Measurements from ENCODE around the gene AKAP13.

AKAP13 gene

DNA sequence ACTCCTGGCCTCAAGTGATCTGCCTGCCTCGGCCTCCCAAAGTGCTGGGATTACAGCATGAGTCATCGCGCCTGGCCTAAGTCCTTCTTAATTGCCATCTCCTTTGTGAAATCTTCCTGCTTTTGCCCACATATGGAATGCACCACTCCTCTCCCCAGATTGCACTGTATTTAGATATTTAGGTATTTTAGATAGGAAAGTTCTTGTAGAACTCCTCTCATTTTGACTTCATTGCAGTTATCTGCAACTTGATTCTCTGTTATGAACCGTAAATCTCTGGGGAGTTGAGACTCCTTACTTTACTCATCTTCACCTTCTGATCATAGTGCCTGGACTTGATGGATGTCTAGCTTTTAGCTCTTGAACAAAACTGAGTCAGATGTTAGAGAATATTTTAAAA, 150.7 kb downstream of the AKAP13 start:
- TF ChIP-seq ZFX (IDR thresholded peaks at IDR 0.05; ENCODE audit: borderline replicate concordance) = no peak
- TF ChIP-seq, protein P1, sequence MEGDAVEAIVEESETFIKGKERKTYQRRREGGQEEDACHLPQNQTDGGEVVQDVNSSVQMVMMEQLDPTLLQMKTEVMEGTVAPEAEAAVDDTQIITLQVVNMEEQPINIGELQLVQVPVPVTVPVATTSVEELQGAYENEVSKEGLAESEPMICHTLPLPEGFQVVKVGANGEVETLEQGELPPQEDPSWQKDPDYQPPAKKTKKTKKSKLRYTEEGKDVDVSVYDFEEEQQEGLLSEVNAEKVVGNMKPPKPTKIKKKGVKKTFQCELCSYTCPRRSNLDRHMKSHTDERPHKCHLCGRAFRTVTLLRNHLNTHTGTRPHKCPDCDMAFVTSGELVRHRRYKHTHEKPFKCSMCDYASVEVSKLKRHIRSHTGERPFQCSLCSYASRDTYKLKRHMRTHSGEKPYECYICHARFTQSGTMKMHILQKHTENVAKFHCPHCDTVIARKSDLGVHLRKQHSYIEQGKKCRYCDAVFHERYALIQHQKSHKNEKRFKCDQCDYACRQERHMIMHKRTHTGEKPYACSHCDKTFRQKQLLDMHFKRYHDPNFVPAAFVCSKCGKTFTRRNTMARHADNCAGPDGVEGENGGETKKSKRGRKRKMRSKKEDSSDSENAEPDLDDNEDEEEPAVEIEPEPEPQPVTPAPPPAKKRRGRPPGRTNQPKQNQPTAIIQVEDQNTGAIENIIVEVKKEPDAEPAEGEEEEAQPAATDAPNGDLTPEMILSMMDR (IDR thresholded peaks at IDR 0.05) = no peak
- no peak overlapping the region for H3K27ac ChIP-seq

DNA sequence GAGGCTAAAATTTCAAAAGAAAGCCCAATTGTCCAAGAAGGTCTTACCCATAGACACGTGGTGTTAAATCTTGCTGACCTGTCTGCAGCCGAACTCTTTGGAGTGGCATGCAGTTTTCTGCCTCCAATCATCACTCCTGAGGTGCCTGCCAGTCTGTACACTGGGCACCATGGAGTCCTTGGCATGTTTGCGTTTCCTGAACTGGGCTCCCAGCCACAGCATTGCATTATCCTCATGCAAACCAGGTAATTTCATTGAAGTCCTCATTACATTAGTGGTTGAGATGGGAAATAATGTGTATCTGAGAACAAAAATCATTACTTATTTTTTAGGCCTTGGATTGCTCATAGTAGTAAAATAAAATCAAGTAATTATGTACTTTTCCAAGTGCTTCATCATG, 152.3 kb downstream of the AKAP13 start:
- H3K27ac ChIP-seq = peak overlapping the region; percentile 36; the same call in 1 of the 2 replicates
- TF ChIP-seq ZFX (IDR thresholded peaks at IDR 0.05; ENCODE audit: borderline replicate concordance) = no peak
- TF ChIP-seq, protein P1 (IDR thresholded peaks at IDR 0.05) = no peak

GRCh38 chr15:85534031-85534430, 153.6 kb downstream of the AKAP13 start:
- TF ChIP-seq, protein P1 (IDR thresholded peaks at IDR 0.05) = no peak
- peak overlapping the region; percentile 36 for H3K27ac ChIP-seq

DNA sequence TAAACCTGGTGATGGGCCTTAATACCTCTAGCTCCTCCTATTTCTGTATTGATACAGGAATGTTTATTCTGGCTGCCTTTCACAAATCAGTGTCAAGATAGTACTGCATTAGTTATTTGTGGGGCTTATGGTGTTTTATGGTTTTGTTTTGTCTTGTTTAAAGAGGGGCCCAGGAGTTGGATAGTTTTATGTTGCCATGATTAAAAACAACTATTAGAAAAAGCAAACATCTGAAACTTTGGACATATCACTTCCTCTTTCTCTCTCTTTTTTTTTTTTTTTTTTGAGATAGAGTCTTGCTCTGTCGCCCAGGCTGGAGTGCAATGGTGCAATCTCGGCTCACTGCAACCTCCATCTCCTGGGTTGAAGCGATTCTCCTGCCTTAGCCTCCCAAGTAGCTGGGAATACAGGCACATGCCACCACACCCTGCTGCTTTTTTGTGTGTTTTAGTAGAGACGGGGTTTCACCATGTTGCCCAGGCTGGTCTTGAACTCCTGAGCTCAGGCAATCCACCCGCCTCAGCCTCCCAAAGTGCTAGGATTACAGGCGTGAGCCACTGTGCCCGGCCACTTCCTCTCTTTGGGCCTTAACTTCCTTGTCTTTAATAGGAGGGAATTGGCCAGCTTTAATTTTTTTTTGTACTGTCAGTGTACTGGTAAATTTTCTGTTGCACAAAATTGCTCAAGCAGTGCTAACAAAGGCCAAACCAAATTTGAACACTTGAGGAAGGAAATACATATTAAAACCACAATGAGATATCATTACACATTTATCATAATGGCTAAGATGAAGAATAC, 155.3 kb downstream of the AKAP13 start:
- peak overlapping the region; percentile 36 for H3K27ac ChIP-seq

DNA sequence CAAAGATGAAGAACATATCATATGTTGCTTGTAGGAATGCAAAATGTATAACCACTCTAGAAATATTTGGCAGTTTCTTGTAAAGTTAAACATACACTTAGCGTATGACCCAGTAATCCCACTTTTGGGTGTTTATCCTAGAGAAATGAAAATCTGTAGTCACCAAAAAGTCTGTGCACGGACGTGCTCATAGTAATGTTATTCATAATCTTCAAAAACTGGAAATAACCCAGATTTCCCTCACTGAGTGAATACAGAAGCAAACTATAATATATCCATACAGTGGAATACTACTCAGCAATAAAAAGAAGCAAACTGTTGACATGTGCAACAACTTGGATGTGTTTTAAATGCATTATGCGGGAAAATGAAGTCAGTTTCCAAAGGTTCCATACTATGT, 155.9 kb downstream of the AKAP13 start:
- TF ChIP-seq ZFX (IDR thresholded peaks at IDR 0.05; ENCODE audit: borderline replicate concordance) = no peak
- TF ChIP-seq, protein P1 (IDR thresholded peaks at IDR 0.05) = no peak
- H3K27ac ChIP-seq = no peak overlapping the region

- peak overlapping the region; percentile 37 for H3K27ac ChIP-seq
- TF ChIP-seq, protein P1 (IDR thresholded peaks at IDR 0.05) = no peak
- TF ChIP-seq ZFX (IDR thresholded peaks at IDR 0.05; ENCODE audit: borderline replicate concordance) = no peak
Observed at GRCh38 chr15:85539491-85539890, 159.1 kb downstream of the AKAP13 start.

GRCh38 chr15:85540085-85540797, 159.8 kb downstream of the AKAP13 start:
- peak overlapping the region; percentile 37 for H3K27ac ChIP-seq

More at GRCh38 chr15:85540085-85540797, 159.8 kb downstream of the AKAP13 start:
- no peak for TF ChIP-seq ZFX (IDR thresholded peaks at IDR 0.05; ENCODE audit: borderline replicate concordance)
- TF ChIP-seq, protein P1 (IDR thresholded peaks at IDR 0.05) = no peak

Measured in 22Rv1 (cell line).